ENCODE results near the gene WNK2. TPM values are rescaled to one million over a fixed set of nuclear protein-coding genes. Genes with fewer than 3 reads are reported as not detected.

WNK2 gene
- polyA plus RNA-seq, 1 experiment = not detected

DNA sequence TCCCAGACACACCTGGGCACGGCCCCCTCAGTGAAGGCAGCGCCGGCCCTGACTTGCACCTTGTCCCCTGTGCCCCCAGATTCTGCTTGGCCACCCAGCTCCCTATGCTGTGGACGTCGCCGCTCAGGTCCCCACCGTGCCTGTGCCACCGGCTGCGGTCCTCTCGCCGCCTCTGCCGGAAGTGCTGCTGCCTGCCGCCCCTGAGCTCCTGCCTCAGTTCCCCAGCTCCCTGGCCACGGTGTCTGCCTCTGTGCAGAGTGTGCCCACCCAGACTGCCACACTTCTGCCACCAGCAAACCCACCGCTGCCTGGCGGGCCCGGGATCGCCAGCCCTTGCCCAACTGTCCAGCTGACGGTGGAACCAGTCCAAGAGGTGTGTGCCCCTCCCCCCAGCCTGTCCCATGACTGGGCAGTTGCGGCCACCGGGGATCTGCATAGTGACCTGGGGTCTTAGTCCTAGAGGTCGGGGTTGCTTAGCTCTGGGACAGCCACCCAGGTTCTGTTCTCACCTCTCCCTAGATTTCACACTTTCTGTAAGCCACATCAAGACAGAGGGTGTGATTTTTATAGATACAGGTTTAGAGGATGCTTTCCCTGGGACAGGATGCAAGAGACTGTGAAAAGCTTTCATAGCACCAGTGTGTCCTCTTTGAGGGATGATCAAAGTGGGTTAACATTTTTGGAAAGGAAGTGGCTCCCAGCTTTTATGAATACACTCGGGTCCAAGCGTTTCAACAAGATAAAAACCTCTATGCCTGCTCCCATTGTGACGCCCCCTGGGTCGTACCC is 78.0 kb downstream of the WNK2 start:
- Histone ChIP-seq H3K4me3 (ENCODE audit: low read depth, low read length) (no peak overlapping the region), H3K27me3 (ENCODE audit: control insufficient read depth, insufficient read depth, low read length) (no peaks in the 10 kb centered on the region), H3K36me3 (ENCODE audit: control insufficient read depth, insufficient read depth, low read length) (no peaks in the 10 kb centered on the region)
- POLR2A ChIA-PET = no interaction called here
- CTCF ChIA-PET = interaction anchor here (1.1 kb wide), 1 partner anchor 53 kb away, joined by 3 read pairs; no protein-coding TSS in a partner anchor
- TF ChIP-seq, protein P1, sequence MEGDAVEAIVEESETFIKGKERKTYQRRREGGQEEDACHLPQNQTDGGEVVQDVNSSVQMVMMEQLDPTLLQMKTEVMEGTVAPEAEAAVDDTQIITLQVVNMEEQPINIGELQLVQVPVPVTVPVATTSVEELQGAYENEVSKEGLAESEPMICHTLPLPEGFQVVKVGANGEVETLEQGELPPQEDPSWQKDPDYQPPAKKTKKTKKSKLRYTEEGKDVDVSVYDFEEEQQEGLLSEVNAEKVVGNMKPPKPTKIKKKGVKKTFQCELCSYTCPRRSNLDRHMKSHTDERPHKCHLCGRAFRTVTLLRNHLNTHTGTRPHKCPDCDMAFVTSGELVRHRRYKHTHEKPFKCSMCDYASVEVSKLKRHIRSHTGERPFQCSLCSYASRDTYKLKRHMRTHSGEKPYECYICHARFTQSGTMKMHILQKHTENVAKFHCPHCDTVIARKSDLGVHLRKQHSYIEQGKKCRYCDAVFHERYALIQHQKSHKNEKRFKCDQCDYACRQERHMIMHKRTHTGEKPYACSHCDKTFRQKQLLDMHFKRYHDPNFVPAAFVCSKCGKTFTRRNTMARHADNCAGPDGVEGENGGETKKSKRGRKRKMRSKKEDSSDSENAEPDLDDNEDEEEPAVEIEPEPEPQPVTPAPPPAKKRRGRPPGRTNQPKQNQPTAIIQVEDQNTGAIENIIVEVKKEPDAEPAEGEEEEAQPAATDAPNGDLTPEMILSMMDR (IDR thresholded peaks at IDR 0.05; ENCODE audit: insufficient read depth, low read depth, low read length) = no peak
- no peak for DNase-seq (ENCODE audit: low read depth)

DNA sequence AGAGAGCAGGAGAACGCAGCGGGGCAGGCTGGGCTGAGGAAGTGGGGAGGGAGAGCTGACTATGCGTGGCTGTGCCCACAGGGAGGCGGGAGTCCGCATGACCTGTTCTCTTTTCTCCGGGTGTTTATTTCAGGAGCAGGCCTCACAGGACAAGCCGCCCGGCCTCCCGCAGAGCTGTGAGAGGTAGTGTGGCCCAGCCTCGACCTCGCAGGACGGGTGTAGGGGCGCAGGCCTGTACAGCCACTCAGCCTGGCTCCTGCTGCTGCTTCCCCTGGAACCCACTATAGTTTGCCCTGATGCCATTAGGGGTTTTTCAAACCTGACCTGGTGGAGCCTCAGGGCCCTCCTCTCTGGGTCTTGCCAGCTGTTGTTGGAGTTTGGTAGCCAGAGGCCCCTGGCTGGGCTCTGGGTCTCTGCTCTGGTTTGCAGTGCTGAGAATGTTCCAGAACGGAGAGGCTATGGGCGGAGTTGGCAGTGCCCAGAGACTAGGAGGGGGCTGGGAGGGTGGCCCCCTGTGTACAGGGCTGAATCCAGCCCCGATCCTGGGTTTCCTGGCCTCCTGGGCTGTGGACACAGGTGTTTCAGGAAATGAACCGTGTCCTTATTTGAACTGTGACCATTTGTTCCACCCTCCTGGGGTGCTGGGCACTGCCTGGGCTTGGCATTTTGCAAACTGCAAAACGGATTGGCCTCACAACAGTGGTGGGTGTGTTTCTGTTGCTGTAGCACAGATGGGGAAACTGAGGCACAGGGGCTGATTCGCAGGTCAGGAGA is 78.8 kb downstream of the WNK2 start:
- H3K27me3 ChIP-seq (ENCODE audit: control insufficient read depth, insufficient read depth, low read length) = no peaks in the 10 kb centered on the region

DNA sequence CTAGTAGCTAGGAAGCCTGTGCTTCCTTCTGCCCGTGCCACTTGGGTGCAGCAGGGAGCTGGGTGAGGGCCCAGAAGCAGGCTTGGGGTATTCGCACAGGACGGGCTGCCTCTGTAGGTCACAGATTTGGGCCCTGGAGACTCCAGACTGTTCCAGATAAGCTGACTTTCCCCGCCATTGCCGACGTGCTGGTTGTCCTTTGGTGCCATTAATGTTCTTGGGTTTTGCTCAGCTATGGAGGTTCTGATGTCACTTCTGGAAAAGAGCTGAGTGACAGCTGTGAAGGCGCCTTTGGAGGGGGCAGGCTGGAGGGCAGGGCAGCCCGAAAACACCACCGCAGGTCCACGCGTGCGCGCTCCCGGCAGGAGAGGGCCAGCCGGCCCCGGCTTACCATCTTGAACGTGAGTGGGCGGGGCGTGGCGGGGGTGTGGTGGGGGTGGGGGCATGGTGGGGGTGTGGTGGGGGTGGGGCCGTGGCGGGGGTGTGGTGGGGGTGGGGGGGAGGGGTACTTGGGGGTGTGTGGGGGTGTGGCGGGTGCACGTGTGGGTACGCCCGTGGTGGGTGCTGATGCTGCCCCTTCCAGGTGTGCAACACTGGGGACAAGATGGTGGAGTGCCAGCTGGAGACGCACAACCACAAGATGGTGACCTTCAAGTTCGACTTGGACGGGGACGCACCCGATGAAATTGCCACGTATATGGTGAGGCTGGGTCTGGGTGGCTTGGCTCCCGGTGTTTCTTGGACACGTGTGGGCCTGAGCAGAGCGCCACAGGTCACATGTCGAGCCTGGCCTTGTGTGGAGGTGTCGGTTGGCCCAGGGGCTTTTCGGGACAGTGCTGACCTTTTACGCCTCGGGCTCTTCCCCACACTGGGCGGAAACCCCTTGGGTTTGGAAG is 79.6 kb downstream of the WNK2 start:
- TF ChIP-seq, protein P1 (IDR thresholded peaks at IDR 0.05; ENCODE audit: insufficient read depth, low read depth, low read length) = no peak
- H3K4me3 ChIP-seq (ENCODE audit: low read depth, low read length) = no peak overlapping the region

More for the DNA sequence above, 78.8 kb downstream of the WNK2 start:
- Histone ChIP-seq H3K4me3 (ENCODE audit: low read depth, low read length) (no peak overlapping the region), H3K36me3 (ENCODE audit: control insufficient read depth, insufficient read depth, low read length) (no peaks in the 10 kb centered on the region)
- ChIA-PET CTCF (no interaction called here), POLR2A (no interaction called here)
- no peak for DNase-seq (ENCODE audit: low read depth)
- TF ChIP-seq, protein P1 (IDR thresholded peaks at IDR 0.05; ENCODE audit: insufficient read depth, low read depth, low read length) = no peak

DNA sequence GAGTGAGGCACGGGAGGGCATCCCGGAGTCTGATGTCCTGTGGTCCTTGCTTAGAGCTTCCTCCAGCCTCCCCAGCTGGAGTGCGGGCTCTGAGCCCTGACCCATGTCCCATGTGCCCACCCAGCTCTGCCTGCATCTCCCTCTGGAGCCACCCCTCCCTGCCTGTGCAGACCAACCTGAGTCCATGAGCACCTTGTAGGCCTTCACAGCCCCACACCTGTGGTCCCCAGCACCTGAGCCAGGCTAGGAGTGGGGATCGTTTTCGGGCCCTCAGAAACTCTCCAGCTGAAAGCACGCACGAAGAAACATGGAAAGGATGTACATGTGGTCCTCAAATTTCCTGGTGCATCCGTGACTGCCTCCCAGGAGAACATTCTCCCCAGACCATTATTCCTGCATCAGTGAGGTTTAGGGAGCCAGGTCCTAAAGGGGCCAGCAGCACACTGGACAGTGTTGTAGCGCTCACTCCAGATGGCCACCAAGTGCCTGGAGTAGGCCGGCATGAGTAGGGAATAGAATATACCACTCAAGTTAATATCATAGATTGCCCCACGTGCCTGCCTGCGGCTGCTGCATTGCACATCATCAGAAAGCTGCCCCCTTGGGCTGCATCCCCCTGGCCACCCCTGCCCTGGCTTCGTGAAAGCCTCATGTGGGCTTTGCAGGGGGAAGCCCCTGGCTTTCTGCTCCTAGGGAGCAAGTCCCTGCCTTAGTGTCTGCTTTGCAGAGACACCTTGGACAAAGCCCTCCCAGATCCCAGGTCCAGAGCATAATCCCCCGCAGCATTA is 80.6 kb downstream of the WNK2 start:
- ChIA-PET CTCF (no interaction called here), POLR2A (no interaction called here)
- no peaks in the 10 kb centered on the region for H3K36me3 ChIP-seq (ENCODE audit: control insufficient read depth, insufficient read depth, low read length)
- H3K4me3 ChIP-seq (ENCODE audit: low read depth, low read length) = no peak overlapping the region
- no peaks in the 10 kb centered on the region for H3K27me3 ChIP-seq (ENCODE audit: control insufficient read depth, insufficient read depth, low read length)
- TF ChIP-seq, protein P1 (IDR thresholded peaks at IDR 0.05; ENCODE audit: insufficient read depth, low read depth, low read length) = no peak
- no peak for DNase-seq (ENCODE audit: low read depth)

More for the DNA sequence above, 79.6 kb downstream of the WNK2 start:
- Histone ChIP-seq H3K27me3 (ENCODE audit: control insufficient read depth, insufficient read depth, low read length) (no peaks in the 10 kb centered on the region), H3K36me3 (ENCODE audit: control insufficient read depth, insufficient read depth, low read length) (no peaks in the 10 kb centered on the region)
- ChIA-PET POLR2A (no interaction called here), CTCF (no interaction called here)
- no peak for DNase-seq (ENCODE audit: low read depth)
